HEK293 (cell line): ENCODE results near the gene SYT14.

Experiments used
- BCL11A ChIP-seq: fragments of 450-650 bp; formaldehyde crosslinking; IDR thresholded peaks from 2 replicates; pipeline ENCODE4 v1.5.1; 2016; ENCODE audit warnings: low read depth, missing biosample characterization, missing genetic modification characterization
- FEZF1 ChIP-seq: fragments of 450-650 bp; formaldehyde crosslinking; IDR thresholded peaks from 2 replicates; pipeline ENCODE4 v1.5.1; 2016; ENCODE audit warnings: missing biosample characterization, missing genetic modification characterization
- GFI1B ChIP-seq: fragments of 450-650 bp; formaldehyde crosslinking; IDR thresholded peaks from 2 replicates; pipeline ENCODE4 v1.5.1; 2016; ENCODE audit warnings: missing biosample characterization, missing genetic modification characterization
- GLIS1 ChIP-seq: fragments of 450-650 bp; formaldehyde crosslinking; IDR thresholded peaks from 2 replicates; pipeline ENCODE4 v1.5.1; 2016; ENCODE audit warnings: missing biosample characterization, missing genetic modification characterization
- KLF10 ChIP-seq: fragments of 450-650 bp; IDR thresholded peaks from 2 replicates; pipeline ENCODE4 v1.5.1; 2018; ENCODE audit warnings: missing biosample characterization, mild to moderate bottlenecking, missing genetic modification characterization
- PRDM1 ChIP-seq: fragments of 450-650 bp; formaldehyde crosslinking; IDR thresholded peaks from 2 replicates; pipeline ENCODE4; 2016; ENCODE audit warnings: missing biosample characterization, missing genetic modification characterization
- SP7 ChIP-seq: fragments of 450-650 bp; formaldehyde crosslinking; IDR thresholded peaks from 2 replicates; pipeline ENCODE4 v1.5.1; 2016; ENCODE audit warnings: missing biosample characterization, missing genetic modification characterization
- TSHZ1 ChIP-seq: fragments of 450-650 bp; formaldehyde crosslinking; IDR thresholded peaks from 2 replicates; pipeline ENCODE4 v1.5.1; 2016; ENCODE audit warnings: missing biosample characterization, missing genetic modification characterization, borderline replicate concordance
- YY1 ChIP-seq: fragments of 450-650 bp; formaldehyde crosslinking; IDR thresholded peaks from 2 replicates; pipeline ENCODE4 v1.5.1; 2018; ENCODE audit warnings: missing biosample characterization, missing genetic modification characterization
- ZBTB11 ChIP-seq: fragments of 450-650 bp; formaldehyde crosslinking; conservative IDR thresholded peaks from 2 replicates; pipeline ENCODE4 v1.5.1; 2016; ENCODE audit warnings: low read depth, missing biosample characterization, missing genetic modification characterization
- ZBTB21 ChIP-seq: fragments of 450-650 bp; formaldehyde crosslinking; IDR thresholded peaks from 2 replicates; pipeline ENCODE4 v1.5.1; 2017; ENCODE audit warnings: missing biosample characterization, missing genetic modification characterization
- ZBTB8A ChIP-seq: fragments of 450-650 bp; formaldehyde crosslinking; IDR thresholded peaks from 2 replicates; pipeline ENCODE4 v1.5.1; 2016; ENCODE audit warnings: missing biosample characterization, missing genetic modification characterization
- ZNF10 ChIP-seq: fragments of 450-650 bp; formaldehyde crosslinking; IDR thresholded peaks from 2 replicates; pipeline ENCODE4 v1.5.1; 2017; ENCODE audit warnings: missing biosample characterization, missing genetic modification characterization
- ZNF112 ChIP-seq: fragments of 450-650 bp; formaldehyde crosslinking; IDR thresholded peaks from 2 replicates; pipeline ENCODE4 v1.5.0; 2017; ENCODE audit warnings: missing biosample characterization, missing genetic modification characterization
- ZNF140 ChIP-seq: fragments of 450-650 bp; formaldehyde crosslinking; IDR thresholded peaks from 2 replicates; pipeline ENCODE4 v1.5.1; 2016; ENCODE audit warnings: missing biosample characterization, missing genetic modification characterization
- ZNF146 ChIP-seq: fragments of 450-650 bp; formaldehyde crosslinking; IDR thresholded peaks from 2 replicates; pipeline ENCODE4 v1.5.1; 2016; ENCODE audit warnings: missing biosample characterization, missing genetic modification characterization
- ZNF169 ChIP-seq: fragments of 450-650 bp; formaldehyde crosslinking; IDR thresholded peaks from 2 replicates; pipeline ENCODE4 v1.5.1; 2016; ENCODE audit warnings: missing biosample characterization, missing genetic modification characterization
- ZNF211 ChIP-seq: fragments of 450-650 bp; formaldehyde crosslinking; IDR thresholded peaks from 2 replicates; pipeline ENCODE4 v1.5.1; 2016; ENCODE audit warnings: low read depth, missing biosample characterization, missing genetic modification characterization
- ZNF302 ChIP-seq: fragments of 450-650 bp; formaldehyde crosslinking; IDR thresholded peaks from 2 replicates; pipeline ENCODE4 v1.5.1; 2016; ENCODE audit warnings: missing biosample characterization, missing genetic modification characterization, low read depth
- ZNF433 ChIP-seq: fragments of 450-650 bp; formaldehyde crosslinking; IDR thresholded peaks from 2 replicates; pipeline ENCODE4 v1.5.1; 2016; ENCODE audit warnings: missing biosample characterization, missing genetic modification characterization, low read depth
- ZNF513 ChIP-seq: fragments of 450-650 bp; IDR thresholded peaks from 2 replicates; pipeline ENCODE4 v1.5.1; 2018; ENCODE audit warnings: missing biosample characterization, missing genetic modification characterization
- ZNF600 ChIP-seq: fragments of 450-650 bp; formaldehyde crosslinking; IDR thresholded peaks from 2 replicates; pipeline ENCODE4 v1.5.1; 2016; ENCODE audit warnings: missing biosample characterization, missing genetic modification characterization
- ZNF629 ChIP-seq: fragments of 450-650 bp; formaldehyde crosslinking; IDR thresholded peaks from 2 replicates; pipeline ENCODE4 v1.5.1; 2017; ENCODE audit warnings: missing biosample characterization, missing genetic modification characterization
- ZSCAN16 ChIP-seq: fragments of 450-650 bp; formaldehyde crosslinking; IDR thresholded peaks from 2 replicates; pipeline ENCODE4 v1.5.1; 2016; ENCODE audit warnings: missing biosample characterization, missing genetic modification characterization
- TF ChIP-seq, protein P1 (sequence below): fragments of 450-650 bp; formaldehyde crosslinking; IDR thresholded peaks from 2 replicates; pipeline ENCODE4 v1.5.1; 2016; ENCODE audit warnings: missing biosample characterization, missing genetic modification characterization
- TF ChIP-seq, protein P2 (sequence below): fragments of 450-650 bp; formaldehyde crosslinking; IDR thresholded peaks from 2 replicates; pipeline ENCODE4 v1.5.1; 2016; ENCODE audit warnings: missing biosample characterization, missing genetic modification characterization, borderline replicate concordance

The SYT14 gene

GRCh38 chr1:209926045-209926444 lies 12.0 kb upstream of the SYT14 start (continued):
- TF ChIP-seq ZBTB8A (tag by site-specific recombination) (no peak), ZNF140 (tag by site-specific recombination) (no peak), SP7 (tag by site-specific recombination) (peak; percentile 78; the same call in 1 of the 2 replicates), ZNF169 (no peak), ZNF10 (tag by site-specific recombination) (no peak), BCL11A (tag by site-specific recombination) (no peak), TSHZ1 (tag by site-specific recombination) (no peak), ZNF433 (no peak), PRDM1 (tag by site-specific recombination) (0 out of 2 replicates have a peak, but pooled peaks have one; percentile 1), GLIS1 (tag by site-specific recombination) (no peak), ZBTB11 (tag by site-specific recombination) (no peak), ZNF211 (tag by site-specific recombination) (no peak), FEZF1 (tag by site-specific recombination) (peak; percentile 43; the same call in 1 of the 2 replicates), ZNF146 (no peak), KLF10 (tag by site-specific recombination) (no peak), GFI1B (tag by site-specific recombination) (peak; percentile 55; the same call in 1 of the 2 replicates), ZNF600 (tag by site-specific recombination) (no peak), ZNF112 (tag by site-specific recombination) (no peak), ZNF513 (tag by site-specific recombination) (no peak), ZBTB21 (no peak), ZSCAN16 (tag by site-specific recombination) (no peak), ZNF629 (no peak), ZNF302 (tag by site-specific recombination) (no peak), YY1 (tag by site-specific recombination) (no peak)
- TF ChIP-seq, protein P1, sequence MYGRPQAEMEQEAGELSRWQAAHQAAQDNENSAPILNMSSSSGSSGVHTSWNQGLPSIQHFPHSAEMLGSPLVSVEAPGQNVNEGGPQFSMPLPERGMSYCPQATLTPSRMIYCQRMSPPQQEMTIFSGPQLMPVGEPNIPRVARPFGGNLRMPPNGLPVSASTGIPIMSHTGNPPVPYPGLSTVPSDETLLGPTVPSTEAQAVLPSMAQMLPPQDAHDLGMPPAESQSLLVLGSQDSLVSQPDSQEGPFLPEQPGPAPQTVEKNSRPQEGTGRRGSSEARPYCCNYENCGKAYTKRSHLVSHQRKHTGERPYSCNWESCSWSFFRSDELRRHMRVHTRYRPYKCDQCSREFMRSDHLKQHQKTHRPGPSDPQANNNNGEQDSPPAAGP (tag by site-specific recombination), result no peak
- TF ChIP-seq, protein P2, sequence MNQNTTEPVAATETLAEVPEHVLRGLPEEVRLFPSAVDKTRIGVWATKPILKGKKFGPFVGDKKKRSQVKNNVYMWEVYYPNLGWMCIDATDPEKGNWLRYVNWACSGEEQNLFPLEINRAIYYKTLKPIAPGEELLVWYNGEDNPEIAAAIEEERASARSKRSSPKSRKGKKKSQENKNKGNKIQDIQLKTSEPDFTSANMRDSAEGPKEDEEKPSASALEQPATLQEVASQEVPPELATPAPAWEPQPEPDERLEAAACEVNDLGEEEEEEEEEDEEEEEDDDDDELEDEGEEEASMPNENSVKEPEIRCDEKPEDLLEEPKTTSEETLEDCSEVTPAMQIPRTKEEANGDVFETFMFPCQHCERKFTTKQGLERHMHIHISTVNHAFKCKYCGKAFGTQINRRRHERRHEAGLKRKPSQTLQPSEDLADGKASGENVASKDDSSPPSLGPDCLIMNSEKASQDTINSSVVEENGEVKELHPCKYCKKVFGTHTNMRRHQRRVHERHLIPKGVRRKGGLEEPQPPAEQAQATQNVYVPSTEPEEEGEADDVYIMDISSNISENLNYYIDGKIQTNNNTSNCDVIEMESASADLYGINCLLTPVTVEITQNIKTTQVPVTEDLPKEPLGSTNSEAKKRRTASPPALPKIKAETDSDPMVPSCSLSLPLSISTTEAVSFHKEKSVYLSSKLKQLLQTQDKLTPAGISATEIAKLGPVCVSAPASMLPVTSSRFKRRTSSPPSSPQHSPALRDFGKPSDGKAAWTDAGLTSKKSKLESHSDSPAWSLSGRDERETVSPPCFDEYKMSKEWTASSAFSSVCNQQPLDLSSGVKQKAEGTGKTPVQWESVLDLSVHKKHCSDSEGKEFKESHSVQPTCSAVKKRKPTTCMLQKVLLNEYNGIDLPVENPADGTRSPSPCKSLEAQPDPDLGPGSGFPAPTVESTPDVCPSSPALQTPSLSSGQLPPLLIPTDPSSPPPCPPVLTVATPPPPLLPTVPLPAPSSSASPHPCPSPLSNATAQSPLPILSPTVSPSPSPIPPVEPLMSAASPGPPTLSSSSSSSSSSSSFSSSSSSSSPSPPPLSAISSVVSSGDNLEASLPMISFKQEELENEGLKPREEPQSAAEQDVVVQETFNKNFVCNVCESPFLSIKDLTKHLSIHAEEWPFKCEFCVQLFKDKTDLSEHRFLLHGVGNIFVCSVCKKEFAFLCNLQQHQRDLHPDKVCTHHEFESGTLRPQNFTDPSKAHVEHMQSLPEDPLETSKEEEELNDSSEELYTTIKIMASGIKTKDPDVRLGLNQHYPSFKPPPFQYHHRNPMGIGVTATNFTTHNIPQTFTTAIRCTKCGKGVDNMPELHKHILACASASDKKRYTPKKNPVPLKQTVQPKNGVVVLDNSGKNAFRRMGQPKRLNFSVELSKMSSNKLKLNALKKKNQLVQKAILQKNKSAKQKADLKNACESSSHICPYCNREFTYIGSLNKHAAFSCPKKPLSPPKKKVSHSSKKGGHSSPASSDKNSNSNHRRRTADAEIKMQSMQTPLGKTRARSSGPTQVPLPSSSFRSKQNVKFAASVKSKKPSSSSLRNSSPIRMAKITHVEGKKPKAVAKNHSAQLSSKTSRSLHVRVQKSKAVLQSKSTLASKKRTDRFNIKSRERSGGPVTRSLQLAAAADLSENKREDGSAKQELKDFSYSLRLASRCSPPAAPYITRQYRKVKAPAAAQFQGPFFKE (tag by site-specific recombination), result no peak
